Stimulated activated CD4-positive, alpha-beta T cell treated with anti-CD3 and anti-CD28 coated beads, Interleukin-2, amount 100 ng/mL, for 48 hours (primary cell): ENCODE measurements around the gene LUZP2.

Experiments used
- DNase-seq, 2 donors: peaks; one replicate each; pipeline ENCODE4 v3.0.0-alpha.2; 2020

Gene LUZP2

DNA sequence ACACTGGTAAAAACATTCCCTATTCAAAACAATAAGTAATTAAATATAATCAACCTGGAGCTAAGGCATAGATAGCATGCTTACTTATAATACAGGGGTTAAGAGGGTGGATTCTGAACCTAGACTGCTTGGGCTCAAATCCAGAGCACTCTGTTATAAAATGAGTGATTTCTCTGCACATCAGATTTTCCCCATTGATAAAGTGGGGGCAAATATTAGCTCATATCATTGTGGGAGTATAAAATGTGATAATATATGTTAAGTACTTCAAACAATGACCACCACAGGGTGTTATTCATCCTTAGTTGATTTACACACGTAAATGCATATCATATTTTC is 139.4 kb downstream of the LUZP2 start:
- DNase-seq = no peak

DNA sequence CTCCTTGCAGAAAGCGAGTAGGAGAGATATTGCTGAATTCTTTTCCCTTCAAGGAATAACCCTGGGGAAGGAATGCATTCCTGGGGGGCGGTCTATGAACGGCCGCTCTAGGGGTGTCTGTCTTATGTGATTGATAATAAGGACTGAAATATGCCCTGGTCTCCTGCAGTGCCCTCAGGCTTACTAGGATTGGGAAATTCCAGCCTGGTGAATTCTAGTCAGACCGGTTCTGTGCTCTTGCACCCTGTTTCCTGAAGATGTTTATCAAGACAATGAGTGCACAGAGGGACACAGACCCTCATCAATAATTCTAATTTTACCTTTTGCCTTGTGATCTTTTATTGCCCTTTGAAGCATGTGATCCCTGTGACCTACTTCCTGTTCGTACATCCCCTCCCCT is 140.7 kb downstream of the LUZP2 start:
- no peak for DNase-seq

DNA sequence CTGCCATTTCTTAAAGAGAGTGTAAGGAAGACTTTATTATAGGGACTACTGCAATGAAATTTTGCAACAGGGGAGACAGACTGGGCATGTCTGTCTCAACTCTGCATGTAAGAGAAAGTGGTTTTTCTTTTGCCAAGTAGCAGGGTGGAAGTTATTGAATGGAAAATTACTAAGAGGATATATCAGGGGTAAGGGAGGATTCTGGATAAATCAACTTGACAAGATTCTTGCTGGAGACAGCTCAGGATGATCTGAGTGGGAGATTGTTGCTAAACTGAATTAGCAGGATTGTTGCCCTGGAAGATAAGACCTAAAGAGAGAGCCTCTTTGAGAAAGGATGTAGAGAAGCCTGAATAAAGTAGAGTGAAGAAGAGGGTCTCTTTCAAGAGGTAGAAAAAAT is 145.8 kb downstream of the LUZP2 start:
- DNase-seq = no peak

DNA sequence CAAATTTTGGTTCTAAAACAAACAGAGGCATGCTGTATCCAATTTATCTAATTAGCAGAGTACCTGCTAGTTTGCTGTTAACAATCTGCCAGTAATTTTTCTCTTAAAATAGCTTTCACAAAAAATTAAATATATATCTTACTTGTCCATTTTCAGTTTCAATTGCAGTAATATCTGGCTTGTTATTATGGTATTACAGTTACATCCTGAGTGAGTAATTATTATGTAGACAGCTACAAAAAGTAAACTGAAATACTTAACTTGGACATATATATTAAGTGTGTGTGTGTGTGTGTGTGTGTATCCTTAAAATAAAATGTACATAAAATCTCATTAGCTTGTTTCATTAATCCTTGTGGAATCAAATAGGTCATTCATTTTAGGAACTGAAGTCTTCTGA is 148.7 kb downstream of the LUZP2 start:
- no peak for DNase-seq

DNA sequence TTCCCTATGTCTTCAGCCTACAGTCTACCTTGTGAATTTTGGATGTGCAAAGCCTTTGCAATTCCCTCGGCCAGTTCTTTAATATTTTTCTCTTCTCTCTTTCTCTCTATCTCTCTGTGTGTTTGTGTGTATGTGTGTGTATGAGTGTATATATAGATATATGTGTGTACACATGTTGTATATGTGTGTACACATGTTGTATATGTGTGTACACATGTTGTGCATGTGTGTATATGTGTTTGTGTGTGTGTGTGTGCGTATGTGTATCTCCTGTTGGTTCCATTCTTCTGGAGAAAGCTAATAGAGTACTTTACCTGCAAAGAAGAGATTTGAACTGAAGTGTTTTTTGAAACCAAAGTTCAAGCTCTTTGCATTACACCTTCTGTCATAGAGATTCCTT is 155.0 kb downstream of the LUZP2 start:
- DNase-seq = no peak

- no peak for DNase-seq
These were observed 157.0 kb downstream of the LUZP2 start for GRCh38 chr11:24653901-24654300.

- DNase-seq = no peak
These were observed 164.5 kb downstream of the LUZP2 start for GRCh38 chr11:24661331-24661730.

GRCh38 chr11:24664399-24664798 is 167.5 kb downstream of the LUZP2 start:
- DNase-seq = no peak

DNA sequence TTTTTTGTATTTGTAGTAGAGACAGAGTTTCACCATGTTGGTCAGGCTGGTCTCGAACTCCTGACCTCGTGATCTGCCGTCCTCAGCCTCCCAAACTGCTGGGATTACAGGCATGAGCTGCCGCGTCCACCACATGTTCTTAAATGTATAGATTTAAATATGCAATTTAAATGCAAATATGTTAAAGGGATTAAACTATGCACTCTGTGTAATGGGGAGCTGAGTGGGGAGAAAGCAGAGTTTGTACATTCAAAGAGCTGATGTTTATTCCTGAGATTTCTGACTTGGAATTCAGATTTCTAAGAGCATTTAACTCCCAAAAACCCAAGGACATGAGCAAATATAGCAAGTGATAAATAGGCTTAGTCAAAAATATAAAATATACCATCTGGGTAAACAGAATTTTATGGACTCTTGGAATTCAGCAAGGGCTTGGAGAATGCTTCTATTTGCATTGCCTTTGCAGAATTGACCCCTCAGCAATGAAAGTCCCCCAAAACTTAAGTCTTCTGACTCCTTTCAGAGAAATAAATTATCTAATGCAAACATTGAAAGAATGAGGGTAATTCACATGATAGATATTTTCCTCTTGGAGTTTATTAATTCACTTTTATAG is 170.6 kb downstream of the LUZP2 start:
- no peak for DNase-seq

DNA sequence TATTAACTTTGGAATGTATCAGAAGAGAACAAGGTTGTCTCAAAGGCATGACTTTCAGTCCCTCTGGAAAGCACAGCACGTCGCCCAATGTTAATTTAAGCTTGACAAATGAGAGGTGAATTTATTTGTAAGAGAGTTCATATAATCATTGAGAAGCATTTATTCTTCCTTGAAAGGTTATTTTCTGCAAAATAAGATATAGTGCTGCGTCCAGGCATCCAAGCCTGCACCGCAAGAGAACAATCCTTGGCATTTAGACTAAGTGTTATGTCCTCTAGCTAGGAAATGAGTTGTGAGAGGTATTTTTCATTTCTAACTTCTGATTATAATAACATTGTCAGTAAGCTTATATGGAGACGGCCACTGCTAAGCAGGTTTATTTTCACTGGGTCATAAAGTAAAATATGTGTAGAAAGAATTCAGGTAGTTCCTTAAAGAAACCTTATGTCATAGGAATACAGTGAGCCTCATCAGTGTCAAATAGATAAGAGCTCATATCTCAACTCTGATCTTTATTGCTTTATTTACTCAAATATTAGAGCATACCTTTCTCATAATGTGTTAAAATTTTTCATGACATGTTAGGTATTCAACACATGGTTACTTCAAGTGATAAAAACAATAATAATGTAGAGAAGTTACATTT is 182.0 kb downstream of the LUZP2 start:
- no peak for DNase-seq

DNA sequence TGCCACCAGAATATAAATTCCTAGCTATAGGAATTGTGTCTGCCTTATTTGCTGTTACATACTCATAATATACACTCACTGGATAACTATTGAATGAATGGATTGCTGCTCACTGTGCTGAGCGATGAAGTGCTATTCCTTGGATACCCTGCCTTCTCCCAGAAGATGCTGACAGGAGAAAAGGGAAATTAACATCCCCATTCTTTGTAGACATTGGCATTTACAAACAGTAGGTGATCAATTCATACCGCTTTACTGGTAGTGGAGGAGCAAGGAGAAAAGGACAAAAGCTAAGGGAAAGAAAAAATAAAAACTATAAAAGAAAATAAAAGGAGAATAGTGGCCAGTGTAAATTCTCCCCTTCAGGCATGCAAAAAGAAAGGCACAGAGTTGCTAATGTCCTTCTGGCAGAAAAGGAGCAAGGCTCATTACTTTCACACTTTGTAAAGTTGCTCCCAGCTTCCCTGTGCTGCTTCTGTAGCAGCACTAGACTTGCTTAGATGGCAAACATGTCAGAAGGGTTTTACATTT is 183.0 kb downstream of the LUZP2 start:
- no peak for DNase-seq

- no peak for DNase-seq
These were observed 186.7 kb downstream of the LUZP2 start for GRCh38 chr11:24683583-24683982.

GRCh38 chr11:24685821-24686220 is 189.0 kb downstream of the LUZP2 start:
- no peak for DNase-seq

- no peak for DNase-seq
These were observed 190.8 kb downstream of the LUZP2 start for GRCh38 chr11:24687531-24688147.

GRCh38 chr11:24688981-24689380 is 192.1 kb downstream of the LUZP2 start:
- DNase-seq = no peak

GRCh38 chr11:24697522-24698111 is 200.8 kb downstream of the LUZP2 start:
- no peak for DNase-seq

- no peak for DNase-seq
These were observed 207.9 kb downstream of the LUZP2 start for GRCh38 chr11:24704716-24705115.

GRCh38 chr11:24705474-24705873 is 208.6 kb downstream of the LUZP2 start:
- DNase-seq = no peak

DNA sequence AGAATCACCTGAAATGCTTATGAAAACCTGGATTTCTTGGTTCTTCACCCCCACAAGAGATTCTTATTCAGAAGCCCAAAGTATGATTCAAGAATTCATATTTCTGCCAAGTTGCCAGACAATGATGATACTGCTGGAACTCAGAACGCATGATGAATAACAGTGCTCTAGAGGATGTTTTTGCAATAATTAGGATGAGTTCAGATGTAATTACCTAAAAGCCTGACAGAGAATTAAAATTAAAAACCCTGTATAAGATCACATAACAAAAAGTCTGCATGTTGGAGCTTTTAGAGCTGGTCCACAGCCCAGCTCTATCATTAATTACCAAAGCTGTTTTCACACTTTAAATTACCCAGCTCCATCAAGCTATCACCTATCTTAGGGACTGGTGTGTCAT is 211.8 kb downstream of the LUZP2 start:
- DNase-seq = no peak

- no peak for DNase-seq
These were observed 213.2 kb downstream of the LUZP2 start for GRCh38 chr11:24709928-24710565.

DNA sequence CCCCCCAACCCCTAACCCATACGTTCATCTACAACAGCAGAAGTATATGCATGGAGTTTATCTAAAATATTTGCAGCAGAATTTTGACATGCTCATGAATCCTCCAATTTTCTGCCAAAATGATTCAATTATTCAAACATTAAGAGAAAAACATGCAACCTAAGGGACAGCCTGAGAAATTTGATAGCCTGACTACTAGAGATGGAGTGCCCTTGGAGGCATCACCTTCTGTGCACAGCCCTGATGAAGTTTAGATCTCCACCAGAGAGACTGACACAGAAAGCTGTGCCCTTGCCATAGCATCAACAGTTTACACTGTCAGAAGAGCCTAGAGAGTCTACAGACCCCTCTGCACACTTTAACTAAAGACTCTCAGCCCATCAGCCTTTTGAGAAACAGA is 217.7 kb downstream of the LUZP2 start:
- DNase-seq = no peak

DNA sequence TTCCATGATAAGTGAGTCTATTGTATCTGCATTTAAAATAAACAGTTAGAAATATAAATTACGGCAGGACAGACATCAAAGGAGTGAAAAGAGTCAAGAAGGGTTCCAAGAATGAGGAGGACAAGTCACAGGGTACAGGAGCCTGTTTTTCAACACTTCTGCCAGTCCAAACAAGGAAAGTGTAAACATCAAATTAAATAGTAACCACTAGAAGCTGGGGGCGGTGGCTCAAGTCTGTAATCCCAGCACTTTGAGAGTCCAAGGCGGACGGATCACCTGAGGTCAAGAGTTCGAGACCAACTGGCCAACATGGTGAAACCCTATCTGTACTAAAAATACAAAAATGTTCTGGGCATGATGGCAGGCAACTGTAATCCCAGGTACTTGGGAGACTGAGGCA is 219.6 kb downstream of the LUZP2 start:
- DNase-seq = no peak

- no peak for DNase-seq
These were observed 226.4 kb downstream of the LUZP2 start for GRCh38 chr11:24723231-24723630.

GRCh38 chr11:24731554-24731953 is 234.7 kb downstream of the LUZP2 start:
- DNase-seq = no peak
